ENCODE results near the gene CYP4B1. TPM values are rescaled to one million over a fixed set of nuclear protein-coding genes. Genes with fewer than 3 reads are reported as not detected.
"Not testable (repeated sequence)": the region's sequence is repeated elsewhere in the genome, so short reads cannot be mapped to it uniquely, and the experiment has no call there.

Gene CYP4B1
- total RNA-seq, 1 donor from 2014 or later: 11.5 TPM

GRCh38 chr1:46774297-46774696, 24.5 kb upstream of the CYP4B1 start:
- intact Hi-C loops (cut with micrococcal nuclease): no loop called here
- Histone ChIP-seq H3K4me3 (no peak overlapping the region), H3K36me3 (peaks cover 3% of the 10 kb centered on the region), H3K27ac (replicated peaks) (no peak overlapping the region), H3K9me3 (replicated peaks) (peaks cover 58% of the 10 kb centered on the region), H3K4me1 (peaks cover 3% of the 10 kb centered on the region), H3K27me3 (ENCODE audit: low read depth) (peaks cover 7% of the 10 kb centered on the region)
- no peak for TF ChIP-seq CTCF (IDR thresholded peaks at IDR 0.05; ENCODE audit: borderline replicate concordance)
- DNase-seq: no peak

GRCh38 chr1:46778456-46778855, 20.4 kb upstream of the CYP4B1 start:
- H3K4me3 ChIP-seq; H3K27ac ChIP-seq (replicated peaks); H3K36me3 ChIP-seq; H3K27me3 ChIP-seq (ENCODE audit: low read depth); DNase-seq; intact Hi-C loops (cut with micrococcal nuclease); H3K4me1 ChIP-seq: not testable (repeated sequence)
- H3K9me3 ChIP-seq (replicated peaks): peaks cover 30% of the 10 kb centered on the region

- intact Hi-C loops (cut with micrococcal nuclease): no loop called here
- peaks cover 30% of the 10 kb centered on the region for H3K9me3 ChIP-seq (replicated peaks)
- H3K4me1 ChIP-seq: peaks cover under 1% of the 10 kb centered on the region
- no peaks in the 10 kb centered on the region for H3K36me3 ChIP-seq
- H3K4me3 ChIP-seq: no peak overlapping the region
- no peak overlapping the region for H3K27ac ChIP-seq (replicated peaks)
- no peak for DNase-seq
- H3K27me3 ChIP-seq (ENCODE audit: low read depth): no peaks in the 10 kb centered on the region
- no peak for TF ChIP-seq CTCF (IDR thresholded peaks at IDR 0.05; ENCODE audit: borderline replicate concordance)
Measured at GRCh38 chr1:46784666-46785065, 14.2 kb upstream of the CYP4B1 start.

GRCh38 chr1:46788634-46789033, 10.2 kb upstream of the CYP4B1 start:
- H3K27me3 ChIP-seq (ENCODE audit: low read depth); H3K4me1 ChIP-seq; H3K27ac ChIP-seq (replicated peaks); H3K4me3 ChIP-seq; H3K36me3 ChIP-seq; intact Hi-C loops (cut with micrococcal nuclease); DNase-seq: not testable (repeated sequence)
- H3K9me3 ChIP-seq (replicated peaks): peaks cover 27% of the 10 kb centered on the region

- intact Hi-C loops (cut with micrococcal nuclease): no loop called here
- Histone ChIP-seq H3K4me1 (peaks cover 4% of the 10 kb centered on the region), H3K27ac (replicated peaks) (no peak overlapping the region), H3K9me3 (replicated peaks) (peaks cover 9% of the 10 kb centered on the region), H3K27me3 (ENCODE audit: low read depth) (peaks cover 3% of the 10 kb centered on the region), H3K36me3 (no peaks in the 10 kb centered on the region), H3K4me3 (no peak overlapping the region)
- no peak for TF ChIP-seq CTCF (IDR thresholded peaks at IDR 0.05; ENCODE audit: borderline replicate concordance)
- DNase-seq: no peak
Measured at GRCh38 chr1:46790446-46791101, 8.3 kb upstream of the CYP4B1 start.

- Histone ChIP-seq H3K4me1 (peaks cover 5% of the 10 kb centered on the region), H3K4me3 (no peak overlapping the region), H3K9me3 (replicated peaks) (peaks cover 9% of the 10 kb centered on the region), H3K27ac (replicated peaks) (no peak overlapping the region), H3K36me3 (no peaks in the 10 kb centered on the region), H3K27me3 (ENCODE audit: low read depth) (peaks cover 3% of the 10 kb centered on the region)
- intact Hi-C loops (cut with micrococcal nuclease): no loop called here
- TF ChIP-seq CTCF (IDR thresholded peaks at IDR 0.05; ENCODE audit: borderline replicate concordance): no peak
- no peak for DNase-seq
Measured at GRCh38 chr1:46793126-46793525, 5.7 kb upstream of the CYP4B1 start.
